ENCODE results near the gene NINJ1. TPM values are rescaled to one million over a fixed set of nuclear protein-coding genes. Genes with fewer than 3 reads are reported as not detected.

NINJ1 gene
- total RNA-seq, 4 donors from 2014 or later: 20.6 to 87.4 (median 44.2) TPM

DNA sequence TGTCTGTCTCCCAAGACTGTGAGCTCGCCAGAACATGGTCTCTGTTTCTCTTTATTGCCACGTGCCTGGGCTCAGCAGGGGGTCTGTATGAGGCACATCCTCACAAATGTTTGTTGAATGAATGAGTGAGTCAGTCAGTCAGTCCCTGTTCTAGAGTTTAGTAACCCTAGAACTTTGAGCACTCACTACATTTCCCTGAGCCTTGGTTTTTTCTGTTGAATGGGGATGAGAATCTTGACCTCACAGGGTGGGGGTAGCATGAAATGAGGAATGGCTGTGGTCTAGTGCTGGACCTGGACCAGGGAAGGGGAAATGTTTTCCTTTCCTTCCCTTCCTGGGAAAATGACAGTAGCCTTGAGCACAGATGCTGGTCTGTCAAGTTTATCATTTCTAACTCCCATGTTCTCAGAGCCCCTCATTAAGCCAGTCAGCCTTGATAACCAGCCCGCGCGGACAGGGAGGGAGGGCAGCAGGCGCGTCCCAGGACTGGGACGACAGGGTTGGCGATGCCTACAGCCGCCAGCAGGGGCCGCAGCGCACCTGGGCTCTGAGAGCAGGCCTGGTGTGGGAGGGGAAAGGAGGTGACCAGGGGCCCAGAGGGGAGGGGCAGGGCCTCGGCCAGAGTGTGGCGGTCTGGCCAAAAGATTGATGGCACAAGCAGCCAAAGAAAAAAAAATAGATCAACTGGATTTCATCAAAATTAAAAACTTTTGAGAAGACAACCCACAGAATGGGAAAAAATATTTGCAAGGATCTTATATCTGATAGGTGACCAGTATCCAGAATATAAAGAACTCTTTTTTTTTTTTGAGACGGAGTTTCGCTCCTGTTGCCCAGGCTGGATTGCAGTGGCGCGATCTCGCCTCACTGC lies 25.8 kb upstream of the NINJ1 start:
- H3K36me3 ChIP-seq: no peaks in the 10 kb centered on the region
- intact Hi-C loops (cut with DNase I; ENCODE audit: low total_unique reads): loop anchor here (10.0 kb wide), 1 partner anchor 135 kb away; no protein-coding TSS in a partner anchor
- no peaks in the 10 kb centered on the region for H3K27me3 ChIP-seq
- DNase-seq: peak; percentile 79 to 84
- no peaks in the 10 kb centered on the region for H3K4me1 ChIP-seq
- no peak overlapping the region for H3K4me3 ChIP-seq
- H3K27ac ChIP-seq: no peak overlapping the region
- no peak for TF ChIP-seq POLR2A (IDR thresholded peaks at IDR 0.05)
- TF ChIP-seq, protein P1, sequence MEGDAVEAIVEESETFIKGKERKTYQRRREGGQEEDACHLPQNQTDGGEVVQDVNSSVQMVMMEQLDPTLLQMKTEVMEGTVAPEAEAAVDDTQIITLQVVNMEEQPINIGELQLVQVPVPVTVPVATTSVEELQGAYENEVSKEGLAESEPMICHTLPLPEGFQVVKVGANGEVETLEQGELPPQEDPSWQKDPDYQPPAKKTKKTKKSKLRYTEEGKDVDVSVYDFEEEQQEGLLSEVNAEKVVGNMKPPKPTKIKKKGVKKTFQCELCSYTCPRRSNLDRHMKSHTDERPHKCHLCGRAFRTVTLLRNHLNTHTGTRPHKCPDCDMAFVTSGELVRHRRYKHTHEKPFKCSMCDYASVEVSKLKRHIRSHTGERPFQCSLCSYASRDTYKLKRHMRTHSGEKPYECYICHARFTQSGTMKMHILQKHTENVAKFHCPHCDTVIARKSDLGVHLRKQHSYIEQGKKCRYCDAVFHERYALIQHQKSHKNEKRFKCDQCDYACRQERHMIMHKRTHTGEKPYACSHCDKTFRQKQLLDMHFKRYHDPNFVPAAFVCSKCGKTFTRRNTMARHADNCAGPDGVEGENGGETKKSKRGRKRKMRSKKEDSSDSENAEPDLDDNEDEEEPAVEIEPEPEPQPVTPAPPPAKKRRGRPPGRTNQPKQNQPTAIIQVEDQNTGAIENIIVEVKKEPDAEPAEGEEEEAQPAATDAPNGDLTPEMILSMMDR (IDR thresholded peaks at IDR 0.05): peak; percentile 94 to 99 (median 98)
- H3K9me3 ChIP-seq: no peaks in the 10 kb centered on the region

DNA sequence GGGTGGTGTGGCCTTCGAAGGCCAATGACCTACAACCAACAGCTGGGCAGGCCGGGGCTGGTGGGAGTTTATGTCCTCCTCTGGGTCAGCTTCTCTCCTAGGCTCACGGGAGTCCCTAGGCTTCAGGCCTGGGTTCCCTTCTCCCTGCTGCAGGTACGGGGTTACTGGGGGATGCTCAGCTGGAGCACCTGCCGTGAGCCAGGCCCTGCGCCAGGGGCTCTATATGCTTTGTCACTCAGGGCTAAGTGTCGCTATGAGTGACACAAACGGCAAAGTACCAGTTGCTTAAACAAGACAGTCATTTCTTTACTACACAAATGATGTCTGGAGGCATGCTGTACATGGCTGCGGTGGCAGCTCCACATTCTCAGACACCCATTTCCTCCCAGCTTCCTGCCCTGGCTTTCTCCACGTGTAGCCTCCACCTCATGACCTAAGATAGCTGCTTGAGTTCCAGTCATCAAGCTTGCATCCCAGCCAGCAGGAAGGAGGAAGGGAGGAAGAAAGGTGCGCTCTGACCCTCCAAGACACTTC lies 22.5 kb upstream of the NINJ1 start:
- Histone ChIP-seq H3K4me1 (no peaks in the 10 kb centered on the region), H3K27ac (no peak overlapping the region), H3K9me3 (no peaks in the 10 kb centered on the region), H3K27me3 (no peaks in the 10 kb centered on the region), H3K4me3 (no peak overlapping the region), H3K36me3 (no peaks in the 10 kb centered on the region)
- DNase-seq: no peak
- TF ChIP-seq, protein P1 (IDR thresholded peaks at IDR 0.05): no peak
- TF ChIP-seq POLR2A (IDR thresholded peaks at IDR 0.05): no peak
- intact Hi-C loops (cut with DNase I; ENCODE audit: low total_unique reads): no loop called here

DNA sequence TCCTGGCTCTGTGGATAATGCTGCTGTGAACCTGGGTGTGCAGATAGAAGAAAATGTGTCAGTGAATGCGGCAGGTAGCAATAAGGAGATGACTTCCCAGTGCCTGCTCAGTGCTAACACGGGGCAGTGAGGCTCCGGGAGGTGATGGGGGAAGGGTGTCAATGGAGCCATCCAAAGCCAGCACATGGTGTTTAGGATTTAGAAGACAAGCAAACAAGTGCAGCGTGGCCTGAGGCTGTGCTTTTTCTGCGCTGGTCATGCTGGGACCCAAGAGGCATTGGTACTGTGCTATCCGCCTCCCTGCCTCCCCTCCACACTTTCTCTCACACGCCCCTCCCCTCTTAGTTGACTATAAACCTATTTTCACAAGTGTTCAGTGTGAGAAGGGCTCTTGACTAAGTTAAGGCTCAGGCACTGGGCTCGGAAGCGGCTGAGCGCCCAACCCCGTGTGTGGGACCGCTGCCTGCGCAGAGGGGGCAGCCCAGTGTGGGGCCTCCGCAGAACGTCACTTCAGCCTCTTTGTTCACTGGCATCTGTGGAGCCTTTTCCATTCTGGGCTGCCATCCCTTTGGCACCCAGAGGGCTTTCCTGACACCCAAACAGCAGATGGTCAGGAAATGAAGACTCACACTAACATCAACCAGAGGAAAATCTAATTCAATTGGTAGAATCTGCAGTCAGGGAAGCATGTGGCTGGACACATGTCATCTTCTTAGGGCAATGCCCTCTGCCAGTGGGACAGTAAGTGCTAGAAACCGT lies 21.8 kb upstream of the NINJ1 start:
- no peaks in the 10 kb centered on the region for H3K4me1 ChIP-seq
- no peak overlapping the region for H3K4me3 ChIP-seq
- no peaks in the 10 kb centered on the region for H3K36me3 ChIP-seq
- H3K27me3 ChIP-seq: no peaks in the 10 kb centered on the region
- intact Hi-C loops (cut with DNase I; ENCODE audit: low total_unique reads): no loop called here
- TF ChIP-seq, protein P1 (IDR thresholded peaks at IDR 0.05): no peak
- TF ChIP-seq POLR2A (IDR thresholded peaks at IDR 0.05): no peak
- DNase-seq: no peak
- no peaks in the 10 kb centered on the region for H3K9me3 ChIP-seq
- H3K27ac ChIP-seq: no peak overlapping the region

DNA sequence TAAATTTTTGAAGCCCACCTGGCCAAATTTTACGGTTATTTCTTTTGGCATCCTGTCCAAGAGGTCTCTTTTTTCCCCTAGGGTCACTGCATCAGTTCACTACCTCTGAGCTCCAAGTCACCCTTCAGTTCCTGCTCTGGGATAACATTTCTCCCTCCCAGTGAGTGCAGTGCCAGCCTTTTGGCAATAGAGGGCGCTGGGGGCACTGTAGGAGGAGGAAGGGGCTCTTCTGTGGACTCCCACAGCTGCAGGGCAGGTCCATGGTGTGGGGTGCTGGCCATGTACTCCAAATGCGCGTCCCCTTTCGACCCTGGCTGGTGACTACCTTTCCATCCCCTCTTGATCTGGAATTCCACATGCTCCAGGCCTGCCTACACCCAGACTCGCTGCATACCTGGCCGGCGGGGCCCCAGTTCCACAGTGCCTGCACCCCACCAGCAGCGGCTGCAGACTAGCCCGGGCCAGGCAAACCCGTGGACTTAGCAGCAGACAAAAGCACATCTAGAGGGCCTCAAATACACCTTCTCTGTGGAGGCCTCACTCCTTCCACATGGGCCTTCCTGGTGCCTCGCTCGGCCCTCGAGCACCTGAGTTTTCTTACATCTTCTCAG lies 20.3 kb upstream of the NINJ1 start:
- DNase-seq: no peak
- Histone ChIP-seq H3K36me3 (no peaks in the 10 kb centered on the region), H3K4me1 (no peaks in the 10 kb centered on the region), H3K27ac (no peak overlapping the region), H3K4me3 (no peak overlapping the region), H3K9me3 (no peaks in the 10 kb centered on the region), H3K27me3 (no peaks in the 10 kb centered on the region)
- TF ChIP-seq POLR2A (IDR thresholded peaks at IDR 0.05): no peak
- TF ChIP-seq, protein P1 (IDR thresholded peaks at IDR 0.05): peak in 2 of 4 experiments; percentile 22 to 25
- intact Hi-C loops (cut with DNase I; ENCODE audit: low total_unique reads): no loop called here
